Endodermal cell (in vitro differentiated cells): ENCODE results near the gene CENPP. TPM values are rescaled to one million over a fixed set of nuclear protein-coding genes. Genes with fewer than 3 reads are reported as not detected.

ENCODE experiments used
- DNase-seq: peaks from one replicate; pipeline ENCODE4 v3.0.0-alpha.2; 2017
- H3K27ac ChIP-seq: 2 replicates; pipeline ENCODE4 v1.5.1; 2013; ENCODE audit warnings: mild to moderate bottlenecking, low read depth, low read length, moderate library complexity
- H3K27me3 ChIP-seq: 2 replicates; pipeline ENCODE4 v1.6.1; 2013; ENCODE audit warnings: mild to moderate bottlenecking, low read length, moderate library complexity; ENCODE audit not compliant: insufficient read depth, control insufficient read depth, poor library complexity, severe bottlenecking
- H3K36me3 ChIP-seq: 2 replicates; pipeline ENCODE4 v1.7.0; 2013; ENCODE audit warnings: mild to moderate bottlenecking, low read length, moderate library complexity; ENCODE audit not compliant: control insufficient read depth, insufficient read depth
- H3K4me1 ChIP-seq: one replicate; pipeline ENCODE4 v1.7.0; 2013; ENCODE audit warnings: low read length; ENCODE audit not compliant: control insufficient read depth, insufficient read depth
- H3K4me3 ChIP-seq: 2 replicates; pipeline ENCODE4 v1.5.1; 2013; ENCODE audit warnings: mild to moderate bottlenecking, low read length, moderate library complexity
- H3K9ac ChIP-seq: 2 replicates; pipeline ENCODE4 v1.6.1; 2013; ENCODE audit warnings: mild to moderate bottlenecking, low read length, moderate library complexity; ENCODE audit not compliant: poor library complexity, severe bottlenecking; ENCODE audit errors: extremely low read depth
- H3K9me3 ChIP-seq: 2 replicates; pipeline ENCODE4 v1.6.1; 2013; ENCODE audit warnings: mild to moderate bottlenecking, low read length, moderate library complexity; ENCODE audit not compliant: control insufficient read depth
- H3K27ac Mint-ChIP-seq: 2 replicates; pipeline ENCODE4 v1.8.0; 2020; ENCODE audit warnings: mixed read lengths
- H3K27me3 Mint-ChIP-seq: 2 replicates; pipeline ENCODE4 v1.8.0; 2021; ENCODE audit warnings: mild to moderate bottlenecking, mixed read lengths; ENCODE audit not compliant: insufficient read depth
- H3K36me3 Mint-ChIP-seq: 2 replicates; pipeline ENCODE4 v1.8.0; 2020; ENCODE audit warnings: low read depth, mixed read lengths
- H3K4me1 Mint-ChIP-seq: 2 replicates; pipeline ENCODE4 v1.8.0; 2020; ENCODE audit warnings: mixed read lengths
- H3K4me3 Mint-ChIP-seq: 2 replicates; pipeline ENCODE4 v1.8.0; 2020; ENCODE audit warnings: mild to moderate bottlenecking, moderate library complexity, mixed read lengths
- H3K9me3 Mint-ChIP-seq: 2 replicates; pipeline ENCODE4 v1.8.0; 2020; ENCODE audit warnings: mild to moderate bottlenecking, mixed read lengths
- WGBS, 2 experiments: methylation state at CpG; one replicate each; pipeline versions ENCODE4 v1.1.5 to v1.1.7; 2013; ENCODE audit warnings: missing lambda C conversion rate in 2 of 2, mixed read lengths in 1 of 2; ENCODE audit not compliant: insufficient coverage in 1 of 2, insufficient read length in 1 of 2; 5-methylcytosine and 5-hydroxymethylcytosine counted together
- total RNA-seq, 2 donors: library from RNA; stranded (reverse); fragmentation: NEBNext Ultra II Directional in 1 of 2; extraction: Animal tissue kit (Norgen Biotek cat#: 25700) in 1 of 2; gene quantifications; 2 replicates in 1 of 2; 3 replicates in 1 of 2; pipeline ENCODE4 v1.2.1, GENCODE V29; 2021
- TF ChIP-seq, protein P1 (sequence below): fragments of 200-600 bp; sonication (generic); conservative IDR thresholded peaks from 2 replicates; pipeline ENCODE4 v1.5.0; 2021; ENCODE audit warnings: antibody characterized with exemption, mild to moderate bottlenecking

CENPP gene
- total RNA-seq, 2 donors from 2014 or later = 8.2 to 9.2 TPM

DNA sequence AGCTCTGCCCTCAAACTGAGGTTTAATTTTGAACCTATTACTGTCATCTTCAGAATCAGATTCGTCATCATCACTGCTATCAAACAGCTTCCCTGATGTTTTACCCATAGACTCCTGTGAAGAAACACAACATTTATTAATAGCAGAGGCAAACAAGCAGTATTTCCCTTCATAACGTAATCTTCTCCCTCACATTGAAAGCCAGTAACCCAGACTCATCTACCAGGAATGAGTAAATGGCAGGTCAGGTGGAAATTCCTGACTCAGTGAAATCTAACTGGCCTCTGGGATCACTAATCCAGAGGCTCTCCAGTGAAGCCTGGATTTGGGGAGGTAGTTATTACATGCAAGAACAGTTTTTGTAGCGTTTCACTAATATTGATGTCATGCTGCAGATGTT lies 15.2 kb upstream of the CENPP start:
- H3K27me3 ChIP-seq = no peaks in the 10 kb centered on the region
- peaks cover 73% of the 10 kb centered on the region for H3K36me3 ChIP-seq
- no peaks in the 10 kb centered on the region for H3K9me3 Mint-ChIP-seq
- H3K4me3 ChIP-seq = no peak overlapping the region
- H3K27ac Mint-ChIP-seq = no peak overlapping the region
- H3K27ac ChIP-seq = no peak overlapping the region
- H3K4me1 Mint-ChIP-seq = peaks cover 8% of the 10 kb centered on the region
- TF ChIP-seq, protein P1, sequence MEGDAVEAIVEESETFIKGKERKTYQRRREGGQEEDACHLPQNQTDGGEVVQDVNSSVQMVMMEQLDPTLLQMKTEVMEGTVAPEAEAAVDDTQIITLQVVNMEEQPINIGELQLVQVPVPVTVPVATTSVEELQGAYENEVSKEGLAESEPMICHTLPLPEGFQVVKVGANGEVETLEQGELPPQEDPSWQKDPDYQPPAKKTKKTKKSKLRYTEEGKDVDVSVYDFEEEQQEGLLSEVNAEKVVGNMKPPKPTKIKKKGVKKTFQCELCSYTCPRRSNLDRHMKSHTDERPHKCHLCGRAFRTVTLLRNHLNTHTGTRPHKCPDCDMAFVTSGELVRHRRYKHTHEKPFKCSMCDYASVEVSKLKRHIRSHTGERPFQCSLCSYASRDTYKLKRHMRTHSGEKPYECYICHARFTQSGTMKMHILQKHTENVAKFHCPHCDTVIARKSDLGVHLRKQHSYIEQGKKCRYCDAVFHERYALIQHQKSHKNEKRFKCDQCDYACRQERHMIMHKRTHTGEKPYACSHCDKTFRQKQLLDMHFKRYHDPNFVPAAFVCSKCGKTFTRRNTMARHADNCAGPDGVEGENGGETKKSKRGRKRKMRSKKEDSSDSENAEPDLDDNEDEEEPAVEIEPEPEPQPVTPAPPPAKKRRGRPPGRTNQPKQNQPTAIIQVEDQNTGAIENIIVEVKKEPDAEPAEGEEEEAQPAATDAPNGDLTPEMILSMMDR = no peak
- no peak overlapping the region for H3K9ac ChIP-seq
- 91 to 100% methylated on average over 2 to 3 of the region's 3 CpGs for WGBS, 2 experiments
- H3K4me3 Mint-ChIP-seq = no peak overlapping the region
- DNase-seq = no peak
- peaks cover 62% of the 10 kb centered on the region for H3K36me3 Mint-ChIP-seq
- peaks cover 5% of the 10 kb centered on the region for H3K4me1 ChIP-seq
- no peaks in the 10 kb centered on the region for H3K27me3 Mint-ChIP-seq
- H3K9me3 ChIP-seq = no peaks in the 10 kb centered on the region

DNA sequence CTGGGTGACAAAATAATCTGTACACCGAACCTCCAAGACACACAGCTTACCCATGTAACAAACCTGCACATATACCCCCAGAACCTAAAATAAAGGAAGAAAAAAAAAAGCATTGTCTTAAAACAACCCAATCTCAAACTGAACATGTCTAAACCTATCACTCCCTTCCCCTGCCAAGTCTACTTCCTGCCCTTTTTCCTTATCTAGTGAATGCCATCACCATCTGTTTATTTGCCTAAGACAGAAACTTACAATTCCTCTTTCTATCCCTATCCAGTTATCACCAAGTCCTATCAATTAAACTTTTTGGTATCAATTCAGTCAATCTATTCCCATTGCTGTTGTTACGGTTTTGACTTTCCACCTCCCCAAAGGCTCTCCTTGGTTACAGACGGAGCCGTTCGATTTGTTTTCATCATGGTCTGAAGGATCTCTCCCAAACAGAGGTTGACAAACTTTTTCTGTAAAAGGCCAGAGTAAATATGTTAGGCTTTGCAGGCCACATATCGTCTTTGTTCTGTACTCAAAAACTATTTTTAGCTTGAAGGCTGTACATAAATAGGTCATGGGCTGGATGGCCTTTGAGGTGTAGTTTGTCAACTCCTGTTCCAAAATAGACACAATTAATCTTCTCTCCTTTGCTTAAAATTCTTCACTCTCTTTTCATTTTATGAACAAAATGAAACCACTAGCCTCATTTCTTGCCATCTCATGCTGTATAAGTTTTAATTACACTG lies 12.7 kb upstream of the CENPP start:
- no peak for DNase-seq
- H3K4me1 Mint-ChIP-seq = peaks cover 8% of the 10 kb centered on the region
- no peaks in the 10 kb centered on the region for H3K27me3 Mint-ChIP-seq
- 95 to 97% methylated on average over 4 to 6 of the region's 6 CpGs for WGBS, 2 experiments
- H3K36me3 Mint-ChIP-seq = peaks cover 63% of the 10 kb centered on the region
- no peak overlapping the region for H3K4me3 Mint-ChIP-seq
- Histone ChIP-seq H3K9ac (no peak overlapping the region), H3K36me3 (peaks cover 73% of the 10 kb centered on the region), H3K4me3 (peak overlapping the region; percentile 15), H3K9me3 (no peaks in the 10 kb centered on the region), H3K27ac (no peak overlapping the region), H3K4me1 (peaks cover 5% of the 10 kb centered on the region), H3K27me3 (no peaks in the 10 kb centered on the region)
- TF ChIP-seq, protein P1 = no peak
- no peaks in the 10 kb centered on the region for H3K9me3 Mint-ChIP-seq
- H3K27ac Mint-ChIP-seq = peak overlapping the region; percentile 50

DNA sequence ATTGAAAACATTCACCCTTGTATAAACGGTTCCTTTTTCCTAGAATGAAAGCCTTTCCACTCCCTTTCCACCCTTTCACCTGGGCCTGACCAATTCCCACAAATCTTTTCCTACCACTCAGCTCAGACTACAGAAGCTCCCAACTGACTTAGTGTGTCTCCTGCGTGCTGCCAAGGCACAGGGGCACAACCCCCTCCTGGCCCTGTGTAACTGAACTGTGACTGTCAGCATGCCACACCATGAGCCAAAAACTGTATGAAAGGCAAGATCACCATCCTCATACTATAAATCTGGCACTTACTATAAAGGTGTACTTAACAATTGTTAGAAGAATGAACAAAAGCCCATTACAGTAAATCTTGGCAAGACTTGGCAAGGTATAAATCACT lies 12.1 kb upstream of the CENPP start:
- Histone ChIP-seq H3K4me1 (peaks cover 5% of the 10 kb centered on the region), H3K27ac (no peak overlapping the region), H3K4me3 (no peak overlapping the region), H3K27me3 (no peaks in the 10 kb centered on the region), H3K9me3 (no peaks in the 10 kb centered on the region), H3K36me3 (peaks cover 73% of the 10 kb centered on the region), H3K9ac (no peak overlapping the region)
- Mint-ChIP-seq H3K36me3 (peaks cover 64% of the 10 kb centered on the region), H3K27me3 (no peaks in the 10 kb centered on the region), H3K27ac (peak overlapping the region; percentile 50), H3K9me3 (no peaks in the 10 kb centered on the region), H3K4me3 (no peak overlapping the region), H3K4me1 (peaks cover 8% of the 10 kb centered on the region)
- 95% methylated on average over 2 of the region's 2 CpGs; no CpG with 5 or more reads in 1 of the 2 experiments for WGBS, 2 experiments
- TF ChIP-seq, protein P1 = no peak
- no peak for DNase-seq
